ENCODE data around the gene DGCR2.

Gene DGCR2

GRCh38 chr22:19108807-19109197 is 13.4 kb downstream of the DGCR2 start:
- H3K79me2 ChIP-seq (ENCODE audit: low read length): peaks cover 98% of the 10 kb centered on the region
- peak overlapping the region; percentile 11; the same call in 1 of the 2 replicates for H3K27ac ChIP-seq (ENCODE audit: low read length)
- H3K4me2 ChIP-seq (ENCODE audit: low read depth, low read length): peak overlapping the region; percentile 23; the same call in 1 of the 2 replicates
- no peak for DNase-seq
- H3F3A ChIP-seq (ENCODE audit: insufficient read depth, low read length): peaks cover 16% of the 10 kb centered on the region
- peaks cover 63% of the 10 kb centered on the region for H4K20me1 ChIP-seq (ENCODE audit: insufficient read depth, low read length)
- no peak overlapping the region for H3K4me3 ChIP-seq (ENCODE audit: low read length)
- peaks cover 17% of the 10 kb centered on the region for H3K4me1 ChIP-seq (ENCODE audit: low read length)
- H3K36me3 ChIP-seq (replicated peaks; ENCODE audit: insufficient read depth, low read length): no peaks in the 10 kb centered on the region
- TF ChIP-seq CTCF (IDR thresholded peaks at IDR 0.05; ENCODE audit: low read length): no peak
- TF ChIP-seq EZH2phosphoT487 (IDR thresholded peaks at IDR 0.05; ENCODE audit: low read length): no peak
- no peak for TF ChIP-seq EZH2 (optimal IDR thresholded peaks at IDR 0.05; ENCODE audit: low read depth, low read length)
- no peaks in the 10 kb centered on the region for H3K27me3 ChIP-seq (replicated peaks; ENCODE audit: insufficient read depth, low read length)
- no peak overlapping the region for H2AFZ ChIP-seq (ENCODE audit: low read length)
- H3K9me3 ChIP-seq (replicated peaks; ENCODE audit: insufficient read depth, low read length): no peaks in the 10 kb centered on the region
- no peaks in the 10 kb centered on the region for H3K9me2 ChIP-seq (replicated peaks; ENCODE audit: insufficient read depth, low read length)
- no peak overlapping the region for H3K9ac ChIP-seq (ENCODE audit: low read length)

GRCh38 chr22:19107730-19108074 is 14.5 kb downstream of the DGCR2 start:
- Histone ChIP-seq H3K4me1 (ENCODE audit: low read length) (peaks cover 17% of the 10 kb centered on the region), H3K4me2 (ENCODE audit: low read depth, low read length) (no peak overlapping the region), H4K20me1 (ENCODE audit: insufficient read depth, low read length) (peaks cover 60% of the 10 kb centered on the region), H3K9me2 (replicated peaks; ENCODE audit: insufficient read depth, low read length) (no peaks in the 10 kb centered on the region), H3K9me3 (replicated peaks; ENCODE audit: insufficient read depth, low read length) (no peaks in the 10 kb centered on the region), H3K4me3 (ENCODE audit: low read length) (no peak overlapping the region), H3K9ac (ENCODE audit: low read length) (no peak overlapping the region), H3K27ac (ENCODE audit: low read length) (no peak overlapping the region), H3F3A (ENCODE audit: insufficient read depth, low read length) (peaks cover 16% of the 10 kb centered on the region), H2AFZ (ENCODE audit: low read length) (no peak overlapping the region), H3K36me3 (replicated peaks; ENCODE audit: insufficient read depth, low read length) (no peaks in the 10 kb centered on the region), H3K27me3 (replicated peaks; ENCODE audit: insufficient read depth, low read length) (no peaks in the 10 kb centered on the region), H3K79me2 (ENCODE audit: low read length) (peaks cover 93% of the 10 kb centered on the region)
- no peak for TF ChIP-seq EZH2 (optimal IDR thresholded peaks at IDR 0.05; ENCODE audit: low read depth, low read length)
- no peak for TF ChIP-seq CTCF (IDR thresholded peaks at IDR 0.05; ENCODE audit: low read length)
- TF ChIP-seq EZH2phosphoT487 (IDR thresholded peaks at IDR 0.05; ENCODE audit: low read length): no peak
- DNase-seq: no peak

GRCh38 chr22:19106886-19107729 is 15.1 kb downstream of the DGCR2 start:
- Histone ChIP-seq H3K4me2 (ENCODE audit: low read depth, low read length) (no peak overlapping the region), H3K4me1 (ENCODE audit: low read length) (peaks cover 17% of the 10 kb centered on the region), H3K79me2 (ENCODE audit: low read length) (peaks cover 91% of the 10 kb centered on the region), H3K9me2 (replicated peaks; ENCODE audit: insufficient read depth, low read length) (no peaks in the 10 kb centered on the region), H4K20me1 (ENCODE audit: insufficient read depth, low read length) (peaks cover 55% of the 10 kb centered on the region), H3F3A (ENCODE audit: insufficient read depth, low read length) (peaks cover 16% of the 10 kb centered on the region), H3K27ac (ENCODE audit: low read length) (no peak overlapping the region), H3K36me3 (replicated peaks; ENCODE audit: insufficient read depth, low read length) (no peaks in the 10 kb centered on the region), H3K4me3 (ENCODE audit: low read length) (no peak overlapping the region), H3K27me3 (replicated peaks; ENCODE audit: insufficient read depth, low read length) (no peaks in the 10 kb centered on the region), H3K9ac (ENCODE audit: low read length) (no peak overlapping the region), H3K9me3 (replicated peaks; ENCODE audit: insufficient read depth, low read length) (no peaks in the 10 kb centered on the region), H2AFZ (ENCODE audit: low read length) (no peak overlapping the region)
- no peak for DNase-seq
- TF ChIP-seq EZH2phosphoT487 (IDR thresholded peaks at IDR 0.05; ENCODE audit: low read length): no peak
- TF ChIP-seq EZH2 (optimal IDR thresholded peaks at IDR 0.05; ENCODE audit: low read depth, low read length): no peak
- no peak for TF ChIP-seq CTCF (IDR thresholded peaks at IDR 0.05; ENCODE audit: low read length)
